SK-N-MC (cell line): ENCODE measurements around the gene TTLL11.

Experiments used
- EZH2 ChIP-seq: fragments of 200-600 bp; sonication (generic); IDR thresholded peaks from one replicate; pipeline ENCODE4 v1.6.1; 2017; ENCODE audit warnings: antibody characterized with exemption
- FOXP2 ChIP-seq: optimal IDR thresholded peaks from 2 replicates; pipeline ENCODE3; 2011; ENCODE audit warnings: mild to moderate bottlenecking, moderate library complexity; ENCODE audit not compliant: insufficient read depth; ENCODE audit errors: extremely low read length, control extremely low read depth
- POLR2AphosphoS5 ChIP-seq: IDR thresholded peaks from 2 replicates; pipeline ENCODE4 v1.6.1; 2012; ENCODE audit warnings: mild to moderate bottlenecking, low read depth, low read length, borderline replicate concordance

GRCh38 chr9:122036408-122036807 is 56.7 kb downstream of the TTLL11 start:
- TF ChIP-seq POLR2AphosphoS5 (no peak), EZH2 (no peak), FOXP2 (no peak)
